Activated CD8-positive, alpha-beta T cell treated with anti-CD3 and anti-CD28 coated beads for 36 hours (primary cell): Measurements from ENCODE around the gene TMEM229B. TPM values are rescaled to one million over a fixed set of nuclear protein-coding genes. Genes with fewer than 3 reads are reported as not detected.

Experiments used
- ATAC-seq: fragments of 200-7000 bp; cut with Tn5 transposase; one replicate; pipeline ENCODE4 v1.10.0; 2021; ENCODE audit warnings: mild to moderate bottlenecking, moderate library complexity
- CTCF ChIA-PET: fragments of 350-600 bp; sonication (Branson Sonifier 250); formaldehyde crosslinking; loops from one replicate; lab custom pipeline; 2021; ENCODE audit warnings: antibody characterized with exemption; lab: Charles Lee
- POLR2A ChIA-PET: fragments of 350-600 bp; sonication (Branson Sonifier 250); formaldehyde crosslinking; loops from one replicate; lab custom pipeline; 2021; ENCODE audit warnings: antibody characterized with exemption; lab: Charles Lee
- DNase-seq: peaks from one replicate; pipeline ENCODE4 v3.0.0-alpha.2; 2020
- H3K27ac Mint-ChIP-seq: one replicate; pipeline ENCODE4 v1.8.0; 2021; ENCODE audit warnings: mild to moderate bottlenecking, mixed read lengths
- H3K27me3 Mint-ChIP-seq: one replicate; pipeline ENCODE4 v1.8.0; 2021; ENCODE audit warnings: mixed read lengths
- H3K36me3 Mint-ChIP-seq: one replicate; pipeline ENCODE4 v1.8.0; 2021; ENCODE audit warnings: low read depth, mixed read lengths
- H3K4me1 Mint-ChIP-seq: one replicate; pipeline ENCODE4 v1.8.0; 2021; ENCODE audit warnings: low read depth, mixed read lengths
- H3K4me3 Mint-ChIP-seq: one replicate; pipeline ENCODE4 v1.8.0; 2021; ENCODE audit warnings: mild to moderate bottlenecking, moderate library complexity, mixed read lengths
- H3K9me3 Mint-ChIP-seq: one replicate; pipeline ENCODE4 v1.8.0; 2021; ENCODE audit warnings: mixed read lengths
- intact Hi-C: fragments of 100-400 bp; cut with micrococcal nuclease; formaldehyde crosslinking; loops from one replicate; pipeline ENCODE4 v1.10.0; 2022
- total RNA-seq, 2 experiments: library from RNA; stranded (reverse); gene quantifications; one replicate each; pipeline ENCODE4 v1.2.3, GENCODE V29; 2021
- TF ChIP-seq, protein P1 (sequence below): fragments of 200-600 bp; IDR thresholded peaks from one replicate; pipeline ENCODE4 v1.8.0; 2022; ENCODE audit warnings: antibody characterized with exemption, mild to moderate bottlenecking

Gene TMEM229B
- total RNA-seq, 2 experiments from 2014 or later = 1.6 to 2.3 TPM

- ChIA-PET POLR2A (interaction anchor here (1.3 kb wide), 1 partner anchor 10 kb away, joined by 4 read pairs; no protein-coding TSS in a partner anchor), CTCF (interaction anchor here (0.8 to 2.2 kb wide), 11 partner anchors 10 to 243 kb away, joined by 3 to 11 read pairs (median 4); no protein-coding TSS in a partner anchor)
- H3K27ac Mint-ChIP-seq = no peak overlapping the region
- no peak for DNase-seq
- TF ChIP-seq, protein P1, sequence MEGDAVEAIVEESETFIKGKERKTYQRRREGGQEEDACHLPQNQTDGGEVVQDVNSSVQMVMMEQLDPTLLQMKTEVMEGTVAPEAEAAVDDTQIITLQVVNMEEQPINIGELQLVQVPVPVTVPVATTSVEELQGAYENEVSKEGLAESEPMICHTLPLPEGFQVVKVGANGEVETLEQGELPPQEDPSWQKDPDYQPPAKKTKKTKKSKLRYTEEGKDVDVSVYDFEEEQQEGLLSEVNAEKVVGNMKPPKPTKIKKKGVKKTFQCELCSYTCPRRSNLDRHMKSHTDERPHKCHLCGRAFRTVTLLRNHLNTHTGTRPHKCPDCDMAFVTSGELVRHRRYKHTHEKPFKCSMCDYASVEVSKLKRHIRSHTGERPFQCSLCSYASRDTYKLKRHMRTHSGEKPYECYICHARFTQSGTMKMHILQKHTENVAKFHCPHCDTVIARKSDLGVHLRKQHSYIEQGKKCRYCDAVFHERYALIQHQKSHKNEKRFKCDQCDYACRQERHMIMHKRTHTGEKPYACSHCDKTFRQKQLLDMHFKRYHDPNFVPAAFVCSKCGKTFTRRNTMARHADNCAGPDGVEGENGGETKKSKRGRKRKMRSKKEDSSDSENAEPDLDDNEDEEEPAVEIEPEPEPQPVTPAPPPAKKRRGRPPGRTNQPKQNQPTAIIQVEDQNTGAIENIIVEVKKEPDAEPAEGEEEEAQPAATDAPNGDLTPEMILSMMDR = no peak
- H3K27me3 Mint-ChIP-seq = no peaks in the 10 kb centered on the region
- no peaks in the 10 kb centered on the region for H3K36me3 Mint-ChIP-seq
- H3K4me1 Mint-ChIP-seq = peaks cover 27% of the 10 kb centered on the region
- no peaks in the 10 kb centered on the region for H3K9me3 Mint-ChIP-seq
- intact Hi-C loops = no loop called here
- no peak overlapping the region for H3K4me3 Mint-ChIP-seq
- no peak for ATAC-seq
Measured at GRCh38 chr14:67467134-67467533, 21.4 kb downstream of the TMEM229B start.

DNA sequence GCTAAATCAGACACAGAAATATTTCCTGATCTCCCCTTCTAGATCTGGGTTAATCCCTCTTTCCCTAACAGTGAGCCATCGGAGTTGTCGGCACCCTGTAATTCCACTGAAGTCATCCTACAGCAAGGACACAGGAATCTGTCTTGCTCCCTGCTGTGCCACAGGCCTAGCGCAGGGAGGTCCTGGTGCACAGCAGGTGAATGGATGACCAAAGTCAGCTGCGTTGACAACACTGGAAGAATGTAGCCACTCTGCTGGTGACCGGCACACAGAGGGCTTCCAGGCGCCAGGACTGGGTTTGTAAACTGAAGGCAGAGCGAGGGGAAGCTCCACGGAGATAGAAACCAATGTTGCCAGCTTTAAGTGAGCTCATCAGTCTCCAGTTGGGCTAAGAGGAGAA lies 23.6 kb downstream of the TMEM229B start:
- Mint-ChIP-seq H3K27me3 (no peaks in the 10 kb centered on the region), H3K9me3 (no peaks in the 10 kb centered on the region), H3K36me3 (no peaks in the 10 kb centered on the region), H3K4me3 (no peak overlapping the region), H3K4me1 (peaks cover 27% of the 10 kb centered on the region), H3K27ac (no peak overlapping the region)
- ChIA-PET CTCF (interaction anchor here (1.2 to 2.5 kb wide), 4 partner anchors 38 to 239 kb away, joined by 3 to 11 read pairs (median 6); no protein-coding TSS in a partner anchor), POLR2A (interaction anchor here (0.6 to 1.5 kb wide), 2 partner anchors 14 to 23 kb away, joined by 4 read pairs; no protein-coding TSS in a partner anchor)
- DNase-seq (no peak), ATAC-seq (no peak)
- TF ChIP-seq, protein P1 = no peak
- intact Hi-C loops = no loop called here

GRCh38 chr14:67464377-67464776 lies 24.1 kb downstream of the TMEM229B start:
- intact Hi-C loops = no loop called here
- ATAC-seq (peak; percentile 55), DNase-seq (peak; percentile 36)
- TF ChIP-seq, protein P1 = no peak
- CTCF ChIA-PET = interaction anchor here (1.2 to 2.5 kb wide), 3 partner anchors 37 to 240 kb away, joined by 3 to 11 read pairs (median 7); no protein-coding TSS in a partner anchor
- POLR2A ChIA-PET = interaction anchor here (0.5 to 1.5 kb wide), 3 partner anchors 14 to 27 kb away, joined by 3 to 4 read pairs (median 3); partner anchors contain the start of gene TMEM229B
- H3K4me3 Mint-ChIP-seq = no peak overlapping the region
- H3K4me1 Mint-ChIP-seq = peaks cover 27% of the 10 kb centered on the region
- no peaks in the 10 kb centered on the region for H3K9me3 Mint-ChIP-seq
- no peaks in the 10 kb centered on the region for H3K36me3 Mint-ChIP-seq
- no peaks in the 10 kb centered on the region for H3K27me3 Mint-ChIP-seq
- H3K27ac Mint-ChIP-seq = no peak overlapping the region

DNA sequence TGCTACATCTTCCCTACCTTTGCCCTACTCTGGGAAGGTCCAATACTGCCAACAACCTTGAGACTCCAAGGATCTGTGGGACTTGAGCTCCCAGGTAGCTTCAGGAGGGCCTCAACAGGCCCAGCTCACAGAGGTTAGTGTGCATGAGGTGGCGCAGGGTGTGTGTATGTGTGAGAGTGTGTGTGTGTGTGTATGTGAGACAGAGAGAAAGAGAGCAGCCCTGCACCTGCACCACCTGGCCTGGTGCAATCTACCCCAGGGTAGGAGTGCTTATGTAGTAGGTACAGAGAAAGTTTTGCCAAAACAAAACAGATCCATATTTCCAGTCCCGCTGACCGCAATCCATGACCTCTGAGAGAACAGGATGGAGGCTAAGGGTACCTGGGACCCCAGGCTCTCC lies 24.6 kb downstream of the TMEM229B start:
- POLR2A ChIA-PET = interaction anchor here (0.5 to 1.5 kb wide), 3 partner anchors 15 to 28 kb away, joined by 3 to 4 read pairs (median 3); partner anchors contain the start of gene TMEM229B

More for the DNA sequence above, 24.6 kb downstream of the TMEM229B start:
- H3K27ac Mint-ChIP-seq = no peak overlapping the region
- no peaks in the 10 kb centered on the region for H3K27me3 Mint-ChIP-seq
- TF ChIP-seq, protein P1 = no peak
- no peaks in the 10 kb centered on the region for H3K9me3 Mint-ChIP-seq
- intact Hi-C loops = no loop called here
- H3K4me3 Mint-ChIP-seq = no peak overlapping the region
- peaks cover 27% of the 10 kb centered on the region for H3K4me1 Mint-ChIP-seq
- ATAC-seq = no peak
- no peaks in the 10 kb centered on the region for H3K36me3 Mint-ChIP-seq
- DNase-seq = no peak
- CTCF ChIA-PET = interaction anchor here (1.4 to 2.5 kb wide), 3 partner anchors 37 to 108 kb away, joined by 3 to 11 read pairs (median 7); no protein-coding TSS in a partner anchor
